NCI-H345 treated with DMSO at 0.1 percent for 48 hours (cell line): ENCODE data around the gene IRF3.

ENCODE experiments used
- DNase-seq: peaks from one replicate; lab custom pipeline; 2025; ENCODE audit not compliant: unreplicated experiment; lab: John Stamatoyannopoulos, UW

The IRF3 gene

DNA sequence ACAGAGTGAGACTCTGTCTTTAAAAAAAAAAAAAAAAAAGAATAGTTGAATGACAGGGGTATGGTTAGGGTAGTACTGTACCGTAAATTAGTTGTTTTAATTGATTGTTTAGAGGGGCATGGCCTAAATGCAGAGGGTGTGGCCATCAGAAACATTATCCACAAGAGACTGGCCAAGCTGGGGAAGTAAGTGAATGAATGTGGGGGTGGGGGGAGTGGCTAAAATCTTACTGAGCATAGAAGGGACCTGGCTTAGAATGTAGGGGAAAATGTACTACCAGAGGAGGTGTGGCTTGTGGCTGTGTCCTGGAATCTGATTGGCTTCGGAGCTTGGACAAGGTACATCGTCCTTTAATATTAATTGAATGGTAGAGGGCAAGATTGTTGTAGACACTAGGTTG, 3.9 kb upstream of the IRF3 start:
- DNase-seq = no peak

- no peak for DNase-seq
Observed at GRCh38 chr19:49667473-49667872, 1.8 kb upstream of the IRF3 start.

DNA sequence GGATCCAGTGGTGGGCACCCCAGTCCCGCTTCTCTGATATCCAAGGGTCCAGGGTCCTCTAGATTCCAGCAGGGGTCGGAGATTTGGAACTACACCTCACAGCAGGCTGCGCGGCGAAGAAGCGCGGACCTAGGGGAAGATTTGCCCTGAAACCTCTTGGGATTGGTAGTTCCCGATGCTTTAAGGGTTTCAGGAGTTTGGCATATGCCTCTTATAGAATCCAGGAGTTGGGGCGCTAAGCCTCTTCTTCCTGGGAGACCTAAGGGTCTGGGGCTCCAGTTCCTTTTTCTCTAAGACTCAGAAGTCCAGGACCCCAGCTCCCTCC, 425 bp upstream of the IRF3 start:
- no peak for DNase-seq

DNA sequence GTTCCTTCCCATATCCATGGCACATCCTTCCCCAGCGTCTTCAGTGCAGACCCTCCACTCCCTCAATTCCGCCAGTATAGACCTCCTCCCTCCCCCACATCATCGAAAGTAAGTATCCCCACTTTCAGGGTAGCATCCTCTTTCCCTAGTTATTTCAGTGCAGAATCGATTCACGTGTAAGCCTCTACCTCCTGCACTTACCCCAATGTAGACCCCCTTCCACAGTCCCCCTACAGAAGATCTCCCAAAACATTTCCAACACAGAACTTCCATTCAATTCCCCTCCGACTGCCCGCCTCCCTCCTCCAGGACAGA, 664 bp downstream of the IRF3 start:
- DNase-seq = no peak

DNA sequence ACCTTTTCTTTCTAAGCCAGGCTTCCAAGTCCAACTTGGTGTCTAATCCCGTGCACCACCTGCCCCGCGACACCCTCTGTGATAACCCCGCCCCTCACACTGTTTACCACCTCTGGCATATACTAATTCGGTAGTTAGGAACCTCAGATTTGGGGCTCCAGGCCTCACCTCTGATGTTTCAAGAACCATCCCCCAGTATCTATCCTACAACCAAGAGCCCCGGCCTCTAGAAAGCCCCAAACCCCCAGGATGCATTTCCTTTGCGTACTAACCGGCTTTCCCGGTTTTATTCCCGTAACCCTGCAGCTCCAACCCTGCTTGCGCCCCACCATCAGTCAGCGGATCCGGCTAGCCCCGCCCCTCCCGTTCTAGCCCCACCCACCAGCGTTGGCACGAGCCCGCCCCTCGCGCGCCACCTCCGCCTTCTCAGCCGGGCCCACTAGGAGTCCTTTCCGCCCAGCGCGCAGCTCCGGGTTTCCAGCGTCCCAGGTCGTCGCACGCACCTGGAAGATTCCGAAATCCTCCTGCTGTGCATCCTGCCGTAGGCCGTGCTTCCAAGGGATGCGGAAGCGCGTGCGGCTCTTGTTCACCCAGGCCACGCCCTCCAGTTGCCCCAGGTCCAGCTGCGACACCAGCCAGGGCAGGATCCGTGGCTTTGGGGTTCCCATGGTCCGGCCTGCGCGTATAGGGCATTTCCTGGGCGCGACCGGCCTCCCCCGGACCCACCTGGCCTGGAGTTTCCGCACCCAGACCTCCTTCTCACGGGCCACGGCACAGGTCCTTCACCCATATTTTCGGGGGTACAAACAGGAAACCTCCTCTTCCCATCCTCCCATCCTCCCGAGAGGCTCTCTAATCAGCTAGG, 1.3 kb downstream of the IRF3 start:
- peak; percentile 56 for DNase-seq

DNA sequence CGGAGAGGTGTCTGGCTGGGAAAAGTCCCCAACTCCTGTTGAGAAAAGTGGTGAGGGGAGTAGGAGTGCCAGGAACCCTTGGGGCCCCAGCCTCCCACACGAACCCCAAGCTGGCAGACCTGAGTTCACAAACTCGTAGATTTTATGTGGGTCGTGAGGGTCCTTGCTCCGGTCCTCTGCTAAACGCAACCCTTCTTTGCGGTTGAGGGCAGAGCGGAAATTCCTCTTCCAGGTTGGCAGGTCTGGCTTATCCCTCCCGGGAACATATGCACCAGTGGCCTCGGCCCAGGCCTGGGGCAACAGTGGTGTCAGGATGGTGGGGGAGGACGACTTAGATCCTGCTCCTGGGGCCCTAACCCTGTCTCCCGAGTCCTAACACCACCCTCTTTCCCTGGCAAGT, 2.4 kb downstream of the IRF3 start:
- no peak for DNase-seq

DNA sequence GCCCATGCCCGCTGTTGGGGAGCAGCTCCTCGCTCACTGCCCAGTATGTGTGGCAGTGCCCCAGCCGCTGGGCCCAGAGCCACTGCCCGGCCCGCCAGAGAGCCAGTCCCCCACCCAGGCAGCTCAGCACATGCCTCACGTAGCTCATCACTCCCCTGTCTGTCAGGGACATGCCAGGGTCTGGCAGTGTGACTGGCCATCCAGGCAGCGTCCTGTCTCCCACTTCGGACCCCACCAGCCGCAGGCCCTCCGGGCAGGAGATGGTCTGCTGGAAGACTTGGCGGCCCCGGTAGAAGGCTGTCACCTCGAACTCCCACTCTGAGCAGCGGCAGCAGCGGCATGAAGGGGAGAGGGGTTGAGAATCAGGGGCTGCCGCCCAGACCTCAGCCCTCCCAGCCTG, 3.6 kb downstream of the IRF3 start:
- no peak for DNase-seq

GRCh38 chr19:49660338-49660961, 5.2 kb downstream of the IRF3 start:
- no peak for DNase-seq

DNA sequence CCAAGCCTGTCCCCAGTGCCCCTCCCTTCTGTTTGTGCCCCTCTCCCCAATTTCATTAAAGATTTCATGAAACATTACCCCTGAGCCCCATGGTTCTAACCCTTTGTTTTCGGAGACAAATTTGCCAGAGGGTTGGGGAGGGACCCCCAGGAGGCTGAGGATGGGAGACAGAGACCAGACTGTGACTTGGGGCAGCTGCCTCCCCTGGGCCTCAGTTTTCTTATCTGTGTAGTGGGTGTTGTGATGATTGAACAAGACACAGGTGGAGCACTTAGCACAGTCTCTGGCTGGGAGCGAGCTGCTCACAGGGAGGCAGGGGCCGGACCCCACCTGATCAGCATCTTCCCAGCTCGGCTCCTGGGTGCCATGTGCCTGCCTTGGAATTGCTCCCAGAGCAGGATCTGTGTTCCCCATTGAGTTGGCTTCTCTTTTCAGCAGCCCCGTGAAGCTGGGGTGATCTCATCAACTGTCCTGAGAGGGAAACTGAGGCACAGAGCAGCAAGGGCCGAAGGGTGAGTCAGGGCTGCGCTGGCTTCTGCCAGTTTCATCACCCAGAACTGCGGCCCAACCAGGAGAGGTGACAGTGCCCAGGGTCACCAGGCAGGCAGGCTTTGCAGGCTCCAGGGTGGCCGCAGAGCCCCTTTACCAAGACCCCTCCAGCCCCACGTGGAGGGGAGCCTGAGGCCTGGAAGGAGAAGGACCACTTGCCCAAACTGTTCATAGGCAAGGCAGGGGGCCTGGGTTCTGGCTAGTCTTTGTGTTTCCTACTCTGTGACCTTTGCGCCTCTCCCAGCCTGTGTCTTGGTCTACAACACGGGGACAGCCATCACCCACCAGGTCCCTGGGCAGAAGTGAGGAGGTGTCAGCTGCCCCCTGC, 6.9 kb downstream of the IRF3 start:
- DNase-seq = no peak

DNA sequence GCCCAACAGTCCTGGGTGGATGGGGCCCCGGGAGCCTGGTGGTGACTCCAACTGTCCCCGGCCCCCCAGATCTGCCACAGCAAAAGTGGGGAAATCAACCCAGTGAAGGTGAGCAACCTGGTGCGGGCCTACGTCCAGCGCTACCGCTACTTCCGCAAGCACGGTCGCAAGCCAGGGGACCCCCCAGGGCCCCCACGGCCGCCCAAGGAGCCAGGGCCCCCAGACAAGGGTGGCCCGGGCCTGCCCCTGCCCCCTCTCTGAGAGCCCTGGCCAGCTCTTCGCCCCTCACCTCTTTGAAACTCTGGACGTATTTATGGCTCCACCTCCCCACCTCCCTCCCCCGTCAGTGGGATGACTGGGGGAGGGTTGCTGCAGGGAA, 7.5 kb downstream of the IRF3 start:
- no peak for DNase-seq

DNA sequence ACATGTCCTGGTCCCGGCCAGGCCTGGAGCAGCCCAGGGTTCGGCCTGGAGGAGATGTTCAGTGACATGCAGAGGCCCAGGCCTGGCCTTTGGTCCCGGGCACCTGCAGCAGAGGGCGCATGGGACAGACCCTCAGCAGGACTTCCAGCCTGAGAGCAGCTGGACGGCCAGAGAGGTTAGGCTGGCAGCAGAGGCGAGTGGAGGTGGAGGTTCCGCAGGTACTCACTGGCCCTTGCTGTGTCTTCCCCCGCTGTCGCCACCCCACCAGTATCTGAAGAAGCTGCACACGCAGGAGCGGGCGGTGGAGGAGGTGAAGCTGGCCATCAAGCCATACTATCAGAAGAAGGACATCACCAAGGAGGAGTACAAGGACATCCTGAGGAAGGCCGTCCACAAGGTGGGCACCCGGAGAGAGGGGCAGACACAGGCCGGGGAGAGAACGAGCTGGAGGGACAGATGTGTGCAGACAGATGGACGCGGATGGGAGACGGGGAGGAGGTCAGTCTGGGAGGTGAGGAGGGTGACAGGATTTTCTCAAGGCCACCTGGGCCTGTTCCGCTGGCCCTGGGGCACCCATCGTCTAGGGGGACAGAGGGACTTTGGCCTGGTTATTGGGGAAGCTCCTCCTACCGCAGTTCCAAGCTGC, 8.0 kb downstream of the IRF3 start:
- no peak for DNase-seq

GRCh38 chr19:49656456-49657109, 9.1 kb downstream of the IRF3 start:
- DNase-seq = no peak

DNA sequence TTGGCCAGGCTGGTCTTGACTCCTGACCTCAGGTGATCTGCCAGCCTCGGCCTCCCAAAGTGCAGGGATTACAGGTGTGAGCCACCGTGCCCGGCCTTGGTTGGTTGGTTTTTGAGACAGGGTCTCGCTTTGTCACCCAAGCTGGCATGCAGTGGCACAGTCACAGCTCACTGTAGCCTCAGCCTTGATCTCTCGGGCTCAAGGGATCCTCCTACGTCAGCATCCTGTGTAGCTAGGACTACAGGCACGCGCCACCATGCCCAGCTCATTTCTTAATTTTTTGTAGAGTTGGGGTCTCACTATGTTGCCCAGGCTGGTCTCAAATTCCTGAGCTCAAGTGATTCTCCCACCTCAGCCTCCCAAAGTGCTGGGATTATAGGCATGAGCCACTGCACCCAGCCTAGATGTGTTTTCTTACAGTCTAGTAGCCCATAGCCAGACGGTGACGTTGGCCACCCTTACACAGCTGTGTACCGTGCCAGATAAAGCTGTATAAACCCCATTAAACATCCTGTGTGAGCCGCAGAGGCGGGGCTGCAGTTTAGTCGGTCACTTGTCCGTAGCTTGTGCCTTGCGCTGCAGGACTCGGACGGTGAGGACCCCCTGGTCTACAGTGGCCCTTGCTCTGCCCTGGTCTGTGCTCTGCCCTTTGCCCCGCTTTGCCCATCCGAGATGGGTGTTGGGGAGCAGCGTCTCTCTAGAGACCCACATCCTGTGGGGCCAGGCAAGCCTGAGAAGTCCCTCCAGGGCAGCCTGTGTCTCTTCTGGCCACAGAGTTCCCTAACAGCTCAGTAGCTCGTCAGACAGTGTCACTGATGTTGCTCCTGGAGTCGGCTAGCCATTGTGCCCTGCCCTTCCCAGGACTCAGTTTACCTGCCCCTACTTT, 9.8 kb downstream of the IRF3 start:
- DNase-seq = no peak

DNA sequence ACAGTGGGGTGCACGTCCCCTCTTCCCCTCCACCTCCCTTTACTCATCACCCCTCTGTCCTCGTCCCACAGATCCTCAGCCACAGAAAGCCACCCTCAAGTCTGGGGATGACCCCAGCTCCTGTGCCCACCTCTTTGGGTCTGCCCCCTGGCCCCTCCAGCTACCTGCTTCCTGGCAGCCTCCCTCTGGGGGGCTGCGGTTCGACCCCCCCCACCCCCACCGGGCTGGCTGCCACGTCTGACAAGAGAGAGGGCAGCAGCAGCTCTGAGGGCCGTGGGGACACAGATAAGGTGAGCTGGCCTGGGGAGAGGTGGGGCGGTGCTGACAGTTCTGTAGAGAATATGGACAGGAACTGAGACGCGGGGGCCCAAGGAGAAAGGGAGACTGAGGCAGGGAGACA, 11.1 kb downstream of the IRF3 start:
- no peak for DNase-seq

DNA sequence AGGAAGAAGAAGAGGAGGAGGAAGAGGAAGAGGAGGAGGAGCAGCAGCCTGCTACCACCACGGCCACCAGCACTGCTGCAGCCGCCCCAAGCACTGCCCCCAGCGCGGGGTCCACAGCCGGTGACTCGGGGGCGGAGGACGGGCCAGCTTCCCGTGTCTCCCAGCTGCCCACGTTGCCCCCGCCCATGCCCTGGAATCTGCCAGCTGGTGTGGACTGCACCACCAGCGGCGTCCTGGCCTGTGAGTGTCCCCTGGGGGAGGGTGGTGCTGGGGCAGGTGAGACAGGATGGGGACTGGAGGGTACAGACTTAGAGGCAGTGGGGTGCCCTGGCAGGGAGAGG, 12.2 kb downstream of the IRF3 start:
- no peak for DNase-seq

GRCh38 chr19:49652551-49653465, 12.8 kb downstream of the IRF3 start:
- DNase-seq = no peak

GRCh38 chr19:49651820-49652550, 13.7 kb downstream of the IRF3 start:
- no peak for DNase-seq

- DNase-seq = no peak
Observed at GRCh38 chr19:49651029-49651819, 14.4 kb downstream of the IRF3 start.
